GM12865 (cell line): Measurements from ENCODE around the gene ASTN2.

Experiments
- DNase-seq: peaks from one replicate; pipeline ENCODE4 v3.0.0; 2010; ENCODE audit warnings: low read depth
- H3K4me3 ChIP-seq: 2 replicates; pipeline ENCODE4 v1.5.1; 2011; ENCODE audit warnings: mild to moderate bottlenecking, low read depth, low read length, control low read depth
- CTCF ChIP-seq: IDR thresholded peaks from 2 replicates; pipeline ENCODE4 v1.5.1; 2011; ENCODE audit warnings: low read length, control low read depth, low read depth, inconsistent platforms; ENCODE audit not compliant: insufficient read depth; ENCODE audit errors: missing control alignments

ASTN2 gene

GRCh38 chr9:116420993-116421538 lies 993.8 kb downstream of the ASTN2 start:
- no peak overlapping the region for H3K4me3 ChIP-seq
- DNase-seq = no peak
- no peak for TF ChIP-seq CTCF

GRCh38 chr9:116419181-116419580 lies 995.7 kb downstream of the ASTN2 start:
- no peak for TF ChIP-seq CTCF
- no peak overlapping the region for H3K4me3 ChIP-seq
- DNase-seq = no peak

- no peak for TF ChIP-seq CTCF
- H3K4me3 ChIP-seq = no peak overlapping the region
- no peak for DNase-seq
Observed at GRCh38 chr9:116417464-116417863, 997.4 kb downstream of the ASTN2 start.

GRCh38 chr9:116416421-116416820 lies 998.4 kb downstream of the ASTN2 start:
- H3K4me3 ChIP-seq = no peak overlapping the region
- no peak for DNase-seq
- no peak for TF ChIP-seq CTCF

- no peak for TF ChIP-seq CTCF
- H3K4me3 ChIP-seq = no peak overlapping the region
- no peak for DNase-seq
Observed at GRCh38 chr9:116414374-116414773, 1000.5 kb downstream of the ASTN2 start.

GRCh38 chr9:116411506-116411905 lies 1003.4 kb downstream of the ASTN2 start:
- DNase-seq = no peak
- TF ChIP-seq CTCF = no peak
- H3K4me3 ChIP-seq = no peak overlapping the region

GRCh38 chr9:116409638-116410037 lies 1005.2 kb downstream of the ASTN2 start:
- TF ChIP-seq CTCF = no peak
- DNase-seq = peak; percentile 13
- H3K4me3 ChIP-seq = no peak overlapping the region
